ENCODE measurements around the gene DLGAP1.
A peak's percentile ranks its signal among the peaks of the same experiment; 100 is the strongest.

The DLGAP1 gene

GRCh38 chr18:3966642-3967358, 488.3 kb downstream of the DLGAP1 start:
- Histone ChIP-seq H3K27ac (ENCODE audit: poor library complexity, severe bottlenecking) (no peak overlapping the region), H3K4me1 (ENCODE audit: insufficient read depth, poor library complexity, severe bottlenecking) (no peaks in the 10 kb centered on the region), H3K9me3 (ENCODE audit: severe bottlenecking) (no peaks in the 10 kb centered on the region), H3K36me3 (ENCODE audit: low read depth) (no peaks in the 10 kb centered on the region), H3K27me3 (ENCODE audit: insufficient read depth, poor library complexity, severe bottlenecking) (no peaks in the 10 kb centered on the region), H3K4me3 (ENCODE audit: severe bottlenecking) (no peak overlapping the region)
- ATAC-seq (ENCODE audit: low read depth): peak; percentile 68
- DNase-seq (ENCODE audit: low spot score): no peak
- TF ChIP-seq CTCF (IDR thresholded peaks at IDR 0.05; ENCODE audit: poor library complexity, severe bottlenecking): no peak

DNA sequence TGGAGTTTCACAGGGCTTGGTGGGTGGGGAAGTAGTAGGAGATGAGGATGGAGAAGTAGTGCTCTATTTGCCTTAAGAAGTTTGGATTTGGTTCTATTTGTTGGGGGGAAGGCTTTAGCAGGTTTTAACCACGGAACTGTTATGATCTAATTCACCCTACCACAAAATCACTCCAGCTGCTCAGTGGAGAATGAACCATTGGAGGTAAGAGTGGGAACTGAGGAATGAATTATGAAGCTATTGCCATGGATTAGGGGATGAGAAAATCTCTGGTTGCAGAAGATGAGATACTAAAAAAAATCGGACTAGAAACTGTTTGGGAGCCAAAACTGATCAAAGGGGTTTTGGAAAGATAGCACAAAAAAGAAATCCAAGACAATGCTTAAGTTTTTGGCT, 488.9 kb downstream of the DLGAP1 start:
- H3K4me1 ChIP-seq (ENCODE audit: insufficient read depth, poor library complexity, severe bottlenecking): no peaks in the 10 kb centered on the region
- H3K4me3 ChIP-seq (ENCODE audit: severe bottlenecking): no peak overlapping the region
- no peak for TF ChIP-seq CTCF (IDR thresholded peaks at IDR 0.05; ENCODE audit: poor library complexity, severe bottlenecking)
- DNase-seq (ENCODE audit: low spot score) (no peak), ATAC-seq (ENCODE audit: low read depth) (no peak)
- H3K27ac ChIP-seq (ENCODE audit: poor library complexity, severe bottlenecking): no peak overlapping the region
- no peaks in the 10 kb centered on the region for H3K9me3 ChIP-seq (ENCODE audit: severe bottlenecking)
- H3K36me3 ChIP-seq (ENCODE audit: low read depth): no peaks in the 10 kb centered on the region
- H3K27me3 ChIP-seq (ENCODE audit: insufficient read depth, poor library complexity, severe bottlenecking): no peaks in the 10 kb centered on the region

GRCh38 chr18:3960977-3961376, 494.1 kb downstream of the DLGAP1 start:
- no peak overlapping the region for H3K4me3 ChIP-seq (ENCODE audit: severe bottlenecking)
- H3K4me1 ChIP-seq (ENCODE audit: insufficient read depth, poor library complexity, severe bottlenecking): no peaks in the 10 kb centered on the region
- no peak for ATAC-seq (ENCODE audit: low read depth)
- no peak for TF ChIP-seq CTCF (IDR thresholded peaks at IDR 0.05; ENCODE audit: poor library complexity, severe bottlenecking)
- no peaks in the 10 kb centered on the region for H3K9me3 ChIP-seq (ENCODE audit: severe bottlenecking)
- no peaks in the 10 kb centered on the region for H3K27me3 ChIP-seq (ENCODE audit: insufficient read depth, poor library complexity, severe bottlenecking)
- H3K27ac ChIP-seq (ENCODE audit: poor library complexity, severe bottlenecking): no peak overlapping the region
- DNase-seq (ENCODE audit: low spot score): no peak
- H3K36me3 ChIP-seq (ENCODE audit: low read depth): no peaks in the 10 kb centered on the region

DNA sequence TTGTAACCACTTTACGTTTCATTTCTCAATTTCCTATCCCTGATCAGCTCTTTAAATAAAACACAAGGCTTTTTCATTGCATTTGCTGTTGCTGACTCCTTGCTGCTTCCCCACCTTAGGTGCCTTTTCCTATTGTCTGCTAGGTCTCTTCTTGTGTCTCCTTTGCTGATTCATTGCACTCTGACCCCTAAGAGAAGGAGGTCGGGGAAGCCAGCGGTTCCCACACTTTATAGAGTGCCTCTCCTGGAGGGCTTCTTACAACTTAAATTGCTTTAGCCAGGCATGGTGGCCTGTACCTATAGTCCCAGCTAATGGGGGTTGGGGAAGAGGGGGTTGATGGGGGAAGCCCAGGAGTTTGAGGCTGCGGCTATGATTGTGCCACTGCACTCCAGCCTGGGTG, 495.0 kb downstream of the DLGAP1 start:
- TF ChIP-seq CTCF (IDR thresholded peaks at IDR 0.05; ENCODE audit: poor library complexity, severe bottlenecking): no peak
- Histone ChIP-seq H3K36me3 (ENCODE audit: low read depth) (no peaks in the 10 kb centered on the region), H3K4me3 (ENCODE audit: severe bottlenecking) (no peak overlapping the region), H3K27me3 (ENCODE audit: insufficient read depth, poor library complexity, severe bottlenecking) (no peaks in the 10 kb centered on the region), H3K4me1 (ENCODE audit: insufficient read depth, poor library complexity, severe bottlenecking) (no peaks in the 10 kb centered on the region), H3K9me3 (ENCODE audit: severe bottlenecking) (no peaks in the 10 kb centered on the region), H3K27ac (ENCODE audit: poor library complexity, severe bottlenecking) (no peak overlapping the region)
- no peak for DNase-seq (ENCODE audit: low spot score)
- no peak for ATAC-seq (ENCODE audit: low read depth)

- no peak for TF ChIP-seq CTCF (IDR thresholded peaks at IDR 0.05; ENCODE audit: poor library complexity, severe bottlenecking)
Observed at GRCh38 chr18:3952031-3952430, 503.1 kb downstream of the DLGAP1 start.

More at GRCh38 chr18:3952031-3952430, 503.1 kb downstream of the DLGAP1 start:
- no peak for ATAC-seq (ENCODE audit: low read depth)
- Histone ChIP-seq H3K27me3 (ENCODE audit: insufficient read depth, poor library complexity, severe bottlenecking) (no peaks in the 10 kb centered on the region), H3K36me3 (ENCODE audit: low read depth) (no peaks in the 10 kb centered on the region), H3K27ac (ENCODE audit: poor library complexity, severe bottlenecking) (no peak overlapping the region), H3K9me3 (ENCODE audit: severe bottlenecking) (no peaks in the 10 kb centered on the region), H3K4me3 (ENCODE audit: severe bottlenecking) (no peak overlapping the region), H3K4me1 (ENCODE audit: insufficient read depth, poor library complexity, severe bottlenecking) (no peaks in the 10 kb centered on the region)
- no peak for DNase-seq (ENCODE audit: low spot score)

All from RWPE2 (cell line).